LHCN-M2 (cell line): ENCODE data around the gene NPAT. TPM values are rescaled to one million over a fixed set of nuclear protein-coding genes. Genes with fewer than 3 reads are reported as not detected.

Source experiments
- DNase-seq: peaks from one replicate; pipeline ENCODE4 v3.0.0-alpha.2; 2012; ENCODE audit warnings: low read depth
- polyA plus RNA-seq: library from polyadenylated mRNA; unstranded; fragments of >200 nt; gene quantifications from one replicate; pipeline ENCODE4 v1.2.1, GENCODE V29; 2012; ENCODE audit warnings: missing spikeins
- total RNA-seq: library from RNA; depleted of rRNA; stranded (reverse); fragments of >200 nt; gene quantifications from 2 replicates; pipeline ENCODE4 v1.2.3, GENCODE V29; 2014; rRNA removed

The NPAT gene
- total RNA-seq = 14.0 and 18.2 TPM in 2 replicates
- 2.6 TPM for polyA plus RNA-seq

- DNase-seq = peak; percentile 99
Measured at GRCh38 chr11:108222574-108223347, at the start of gene NPAT, which contains the start of gene ATM. NPAT (minus strand) TSS chr11:108222638; CDS start chr11:108222536, 102 bp downstream. ATM (plus strand) TSS chr11:108223067; CDS start chr11:108227625, 4,558 bp downstream.

GRCh38 chr11:108269583-108269982 is 47.1 kb upstream of the NPAT start:
- no peak for DNase-seq

DNA sequence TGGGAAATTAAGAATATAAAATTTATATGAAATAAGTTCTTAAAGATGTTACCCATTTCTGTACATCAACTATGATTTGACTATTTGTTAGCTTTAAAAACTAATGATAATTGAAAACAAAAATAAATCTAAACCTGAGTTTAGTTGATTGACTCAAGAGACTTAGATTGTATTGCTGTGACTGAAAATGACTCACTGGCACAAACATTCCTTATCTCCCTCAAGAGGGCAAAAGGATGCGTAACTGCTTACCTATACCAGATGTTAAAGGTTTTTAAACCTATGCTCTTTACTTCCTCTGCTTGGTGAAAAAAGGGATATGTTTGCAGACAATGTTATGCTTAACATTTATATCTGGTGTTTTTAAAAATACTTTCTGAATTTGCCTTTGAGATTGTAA is 30.7 kb upstream of the NPAT start:
- DNase-seq = no peak

- DNase-seq = no peak
Measured at GRCh38 chr11:108246885-108247284, 24.4 kb upstream of the NPAT start.

- no peak for DNase-seq
Measured at GRCh38 chr11:108246308-108246707, 23.9 kb upstream of the NPAT start.

GRCh38 chr11:108242422-108242821 is 20.0 kb upstream of the NPAT start:
- DNase-seq = no peak

DNA sequence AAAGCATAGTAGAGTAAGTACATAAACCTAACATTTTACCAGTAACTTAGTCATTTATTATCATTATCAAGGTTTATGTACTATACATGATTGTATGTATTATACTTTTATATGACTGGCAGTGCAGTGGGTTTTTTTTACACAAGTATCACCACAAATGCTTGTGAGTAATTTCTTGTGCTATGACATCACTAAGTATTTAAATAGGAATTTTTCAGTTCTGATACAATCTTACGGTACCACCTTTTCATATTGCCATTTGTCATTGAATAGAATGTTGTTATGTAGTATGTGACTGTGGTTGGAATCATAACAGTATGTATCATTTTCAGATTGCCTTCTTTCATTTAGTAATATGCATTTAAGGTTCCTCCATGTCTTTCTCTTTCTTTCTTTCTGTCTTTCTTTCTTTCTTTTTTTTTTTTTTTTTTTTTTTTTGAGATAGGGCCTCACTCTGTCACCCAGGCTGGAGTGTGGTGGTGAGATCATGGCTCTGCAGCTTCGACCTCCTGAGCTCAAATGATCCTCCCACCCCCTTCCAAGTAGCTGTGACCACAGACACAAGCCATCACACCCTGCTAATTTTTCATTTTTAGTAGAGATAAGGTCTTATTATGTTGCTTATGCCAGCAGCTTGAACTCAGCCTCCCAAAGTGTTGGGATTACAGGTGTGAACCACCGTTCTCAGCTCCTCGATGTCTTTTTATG is 19.0 kb upstream of the NPAT start:
- DNase-seq = no peak

DNA sequence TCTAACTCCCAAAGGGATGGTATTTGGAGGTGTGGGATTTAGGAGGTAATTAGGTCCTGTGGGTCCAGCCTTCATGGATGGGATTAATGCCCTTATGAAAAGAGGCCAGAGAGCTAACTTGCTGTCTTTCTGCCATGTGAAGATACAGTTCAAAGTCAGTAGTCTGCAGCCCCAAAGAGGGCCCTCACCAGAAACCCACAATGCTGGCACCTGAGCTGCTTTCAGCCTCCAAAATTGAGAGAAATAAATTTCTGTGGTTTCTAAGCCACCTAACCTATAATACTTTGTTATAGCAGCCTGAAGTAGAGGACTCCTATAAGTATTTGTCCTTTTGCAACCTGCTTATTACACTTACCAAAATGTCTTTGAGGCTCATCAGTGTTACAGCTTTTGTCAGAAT is 16.6 kb upstream of the NPAT start:
- DNase-seq = no peak

- DNase-seq = no peak
Measured at GRCh38 chr11:108237058-108237481, 14.6 kb upstream of the NPAT start.

DNA sequence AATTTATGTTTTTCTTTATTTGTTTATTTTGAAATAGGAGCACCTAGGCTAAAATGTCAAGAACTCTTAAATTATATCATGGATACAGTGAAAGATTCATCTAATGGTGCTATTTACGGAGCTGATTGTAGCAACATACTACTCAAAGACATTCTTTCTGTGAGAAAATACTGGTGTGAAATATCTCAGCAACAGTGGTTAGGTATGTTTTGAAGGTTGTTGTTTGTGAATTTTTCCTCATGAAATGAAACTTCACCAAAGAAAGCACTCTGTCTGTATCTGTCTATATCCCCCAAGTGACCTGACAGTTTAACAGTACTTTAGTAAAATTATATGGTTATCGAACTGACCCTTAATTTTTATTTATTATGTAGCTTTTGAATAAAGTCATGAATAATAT is 13.2 kb upstream of the NPAT start:
- no peak for DNase-seq

DNA sequence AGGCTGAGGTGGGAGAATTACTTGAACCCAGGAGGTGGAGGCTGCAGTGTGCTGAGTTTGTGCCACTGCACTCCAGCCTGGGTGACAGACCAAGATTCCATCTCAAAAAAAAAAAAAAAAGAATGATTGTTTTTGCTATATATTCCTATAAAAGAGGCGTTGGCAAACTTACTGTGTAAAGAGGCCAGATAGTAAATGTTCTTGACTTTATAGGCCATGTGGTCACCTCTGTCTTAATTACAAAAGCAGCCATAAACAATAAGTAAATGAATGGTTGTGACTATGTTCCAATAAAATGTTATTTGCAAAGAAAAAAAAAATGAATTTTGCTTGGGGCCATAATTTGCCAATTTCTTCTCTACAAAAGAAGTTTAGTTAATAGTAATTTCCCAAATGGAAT is 12.8 kb upstream of the NPAT start:
- DNase-seq = no peak

DNA sequence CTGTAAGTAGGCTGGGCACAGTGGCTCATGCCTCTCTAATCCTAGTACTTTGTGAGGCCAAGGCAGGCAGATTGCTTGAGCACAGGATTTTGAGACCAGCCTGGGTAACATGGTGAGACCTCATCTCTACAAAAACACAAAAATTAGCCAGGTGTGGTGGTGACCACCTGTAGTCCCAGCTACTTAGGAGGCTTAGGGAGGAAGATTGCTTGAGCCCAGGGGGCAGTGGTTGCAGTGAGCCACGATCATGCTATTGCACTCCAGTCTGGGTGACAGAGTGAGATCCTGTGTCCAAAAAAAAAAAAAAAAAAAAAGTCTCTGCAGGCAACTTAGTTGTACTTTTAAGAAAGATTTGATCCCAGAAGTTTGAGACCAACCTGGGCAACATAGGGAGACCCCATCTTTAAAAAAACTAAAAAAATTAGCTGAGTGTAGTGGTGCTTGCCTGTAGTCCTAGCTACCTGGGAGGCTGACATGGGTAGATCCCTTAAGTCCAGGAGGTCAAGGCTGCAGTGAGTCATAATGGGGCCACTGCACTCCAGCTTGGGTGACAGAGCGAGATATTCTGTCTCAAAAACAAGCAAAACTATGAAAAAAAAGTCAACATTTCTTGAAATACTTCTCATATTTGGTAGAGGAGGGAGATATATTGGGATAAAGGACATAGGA is 11.0 kb upstream of the NPAT start:
- no peak for DNase-seq

GRCh38 chr11:108228251-108228650 is 5.8 kb upstream of the NPAT start:
- DNase-seq = no peak

GRCh38 chr11:108226036-108226435 is 3.6 kb upstream of the NPAT start:
- no peak for DNase-seq

DNA sequence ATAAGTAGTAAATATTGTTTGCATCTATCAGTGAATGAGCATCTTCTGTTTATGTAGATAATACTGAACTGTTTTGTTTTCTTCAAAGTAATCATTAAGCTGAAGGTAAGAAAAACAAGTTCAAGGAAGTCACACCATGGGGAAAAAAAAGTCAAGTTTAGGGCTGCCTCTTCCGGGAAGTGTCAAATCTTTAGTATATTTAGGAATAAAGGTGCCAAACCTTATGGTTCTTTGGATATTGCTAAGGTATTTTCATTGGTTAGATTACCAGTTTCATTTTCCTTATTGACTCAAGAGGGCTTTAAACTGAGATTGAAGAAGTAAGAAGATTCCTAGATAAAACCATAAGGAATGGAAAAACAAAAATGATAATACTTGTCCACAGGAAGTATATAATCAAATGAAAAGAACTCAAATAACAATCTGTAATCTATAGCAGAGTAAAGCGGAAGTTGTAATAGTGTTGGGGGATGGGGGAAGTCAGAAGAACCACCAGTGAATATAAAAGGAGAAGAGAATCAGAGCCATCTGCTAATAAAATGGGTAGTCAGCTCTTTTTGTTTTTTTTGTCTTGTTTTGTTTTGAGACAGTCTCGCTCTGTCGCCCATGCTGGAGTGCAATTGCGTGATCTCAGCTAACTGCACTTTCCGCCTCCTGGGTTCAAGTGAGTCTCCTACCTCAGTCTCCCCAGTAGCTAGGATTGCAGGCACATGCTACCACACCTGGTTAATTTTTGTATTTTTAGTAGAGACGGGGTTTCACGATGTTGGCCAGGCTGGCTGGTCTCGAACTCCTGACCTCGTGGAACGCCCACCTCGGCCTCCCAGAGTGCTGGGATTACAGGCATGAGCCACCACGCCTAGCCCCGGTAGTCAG is 2.7 kb upstream of the NPAT start:
- DNase-seq = no peak

DNA sequence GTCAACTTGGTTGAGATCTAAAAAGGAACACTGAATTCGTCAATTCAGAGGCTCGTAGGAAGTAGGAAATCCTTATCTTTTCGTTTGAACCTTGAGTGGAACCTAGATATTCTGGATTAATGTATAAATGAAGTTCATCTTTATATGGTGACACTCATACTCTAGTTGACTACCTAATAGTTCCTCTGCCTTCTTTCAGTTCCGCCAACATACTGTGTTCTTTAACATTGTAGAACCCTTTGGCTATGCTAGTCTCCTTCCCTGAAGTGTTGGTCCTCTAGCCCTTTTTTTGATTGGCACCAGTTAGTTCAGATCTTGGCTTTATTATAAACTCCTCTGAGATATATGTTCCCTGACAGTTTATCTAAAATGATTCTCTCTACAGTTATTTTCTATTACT is 1.9 kb upstream of the NPAT start:
- DNase-seq = no peak

- peak; percentile 19 for DNase-seq
Measured at GRCh38 chr11:108223348-108224149, 1.1 kb upstream of the NPAT start.

- DNase-seq = no peak
Measured at GRCh38 chr11:108221911-108222573, 396 bp downstream of the NPAT start.

- no peak for DNase-seq
Measured at GRCh38 chr11:108221371-108221770, 1.1 kb downstream of the NPAT start.
